Sigmoid colon (tissue), 7 donors: Measurements from ENCODE around the gene CSNK1G3. TPM values are rescaled to one million over a fixed set of nuclear protein-coding genes. Genes with fewer than 3 reads are reported as not detected.
"Not testable (repeated sequence)": the region's sequence is repeated elsewhere in the genome, so short reads cannot be mapped to it uniquely, and the experiment has no call there.

ENCODE experiments used
- DNase-seq: peaks from one replicate; pipeline ENCODE4 v3.0.0-alpha.2; 2019
- H3K27ac ChIP-seq, 4 donors: fragments of 200-600 bp; sonication (generic); one replicate each; pipeline ENCODE4 v1.5.1; 2016 to 2019; ENCODE audit warnings: mild to moderate bottlenecking in 1 of 4
- H3K27me3 ChIP-seq, 3 donors: fragments of 200-600 bp; sonication (generic); one replicate each; pipeline ENCODE4 v1.5.1; 2019; ENCODE audit warnings: mild to moderate bottlenecking in 1 of 3
- H3K36me3 ChIP-seq, 4 donors: fragments of 200-600 bp; sonication (generic); one replicate each; pipeline ENCODE4 v1.5.1; 2016 to 2019
- H3K4me1 ChIP-seq, 4 donors: fragments of 200-600 bp; sonication (generic); one replicate each; pipeline ENCODE4 v1.5.1; 2017 to 2019
- H3K4me3 ChIP-seq, 4 donors: fragments of 200-600 bp; sonication (generic); one replicate each; pipeline ENCODE4 v1.5.1; 2017 to 2019; ENCODE audit warnings: mild to moderate bottlenecking in 2 of 4, moderate library complexity in 1 of 4
- H3K9me3 ChIP-seq, 4 donors: fragments of 200-600 bp in 3 of 4; sonication (generic) in 3 of 4; one replicate each; pipeline versions ENCODE4 v1.5.1 to v1.6.1; 2013 to 2019
- EP300 ChIP-seq, 4 donors: sonication (generic); formaldehyde crosslinking; IDR thresholded peaks; one replicate each; pipeline ENCODE4 v1.6.1; 2017; ENCODE audit warnings: antibody characterized with exemption in 4 of 4
- POLR2A ChIP-seq, 2 donors: fragments of 450-650 bp; IDR thresholded peaks; one replicate each; pipeline ENCODE4 v1.6.1; 2016; ENCODE audit warnings: antibody characterized with exemption in 2 of 2, mild to moderate bottlenecking in 2 of 2, moderate library complexity in 2 of 2
- POLR2AphosphoS5 ChIP-seq, 4 donors: sonication (generic); formaldehyde crosslinking; IDR thresholded peaks; one replicate each; pipeline ENCODE4 v1.6.1; 2017; ENCODE audit warnings: antibody characterized with exemption in 4 of 4
- WGBS, 2 donors: extraction: QIAGEN DNeasy Blood & Tissue Kit; methylation state at CpG; one replicate each; pipeline ENCODE4 v1.1.7; 2013; 5-methylcytosine and 5-hydroxymethylcytosine counted together
- intact Hi-C: fragments of 100-400 bp; cut with DNase I; formaldehyde crosslinking; loops from one replicate; pipeline ENCODE4 v1.15.1; 2023
- polyA plus RNA-seq, 3 donors: library from polyadenylated mRNA; stranded (reverse); fragments of 200-250 nt; gene quantifications; one replicate each; pipeline ENCODE4 v1.2.3, GENCODE V29; 2013
- total RNA-seq, 4 donors: library from RNA; depleted of rRNA; stranded (reverse); fragments of >200 nt; gene quantifications; one replicate each; pipeline ENCODE4 v1.1.0, GENCODE V29; 2016
- TF ChIP-seq, protein P1 (sequence below), 4 experiments: fragments of 450-650 bp in 3 of 4; fragments of 200-600 bp in 1 of 4; IDR thresholded peaks; one replicate each; pipeline ENCODE4 v1.5.1; 2016 to 2019; ENCODE audit warnings: antibody characterized with exemption in 4 of 4, mild to moderate bottlenecking in 3 of 4, moderate library complexity in 2 of 4
- donor health status: healthy with polysubstance abuse.
- donor health status: Bipolar disorder and iron deficiency.
- donor health status: healthy.

The CSNK1G3 gene
- total and polyA plus RNA-seq, 7 donors, result 21.6 to 99.6 (median 55.8) TPM

DNA sequence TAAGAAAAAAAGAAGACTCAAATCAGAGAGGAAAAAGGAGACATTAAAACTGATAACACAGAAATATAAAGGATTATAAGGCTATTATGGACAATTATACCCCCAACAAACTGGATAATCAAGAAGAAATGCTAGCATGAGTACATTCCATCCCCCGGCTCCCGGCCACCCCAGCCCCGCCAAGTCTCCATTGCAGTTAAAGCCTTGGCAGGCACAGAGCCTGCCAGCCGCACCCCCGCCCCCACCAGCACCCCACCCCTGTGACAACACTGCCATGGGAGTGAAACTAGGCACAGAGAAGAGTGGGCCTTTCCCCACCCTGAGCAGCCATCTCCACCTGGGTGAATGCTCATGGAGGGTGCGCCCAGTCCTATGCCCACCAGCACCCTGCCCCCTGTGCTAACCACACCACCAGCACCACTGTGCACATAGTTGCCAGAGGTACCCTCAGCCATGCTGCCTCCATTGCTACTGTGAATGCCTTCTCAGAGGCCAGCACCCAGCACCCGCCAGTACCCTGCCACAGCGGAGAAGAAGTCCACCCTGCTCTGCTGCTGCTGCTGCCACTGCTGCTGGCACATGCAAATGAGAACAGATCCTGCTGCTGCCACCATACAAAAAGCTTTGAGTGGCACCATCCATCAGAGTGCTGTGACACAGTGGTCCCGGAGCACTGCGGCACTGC lies 117.0 kb downstream of the CSNK1G3 start:
- intact Hi-C loops, result no loop called here

DNA sequence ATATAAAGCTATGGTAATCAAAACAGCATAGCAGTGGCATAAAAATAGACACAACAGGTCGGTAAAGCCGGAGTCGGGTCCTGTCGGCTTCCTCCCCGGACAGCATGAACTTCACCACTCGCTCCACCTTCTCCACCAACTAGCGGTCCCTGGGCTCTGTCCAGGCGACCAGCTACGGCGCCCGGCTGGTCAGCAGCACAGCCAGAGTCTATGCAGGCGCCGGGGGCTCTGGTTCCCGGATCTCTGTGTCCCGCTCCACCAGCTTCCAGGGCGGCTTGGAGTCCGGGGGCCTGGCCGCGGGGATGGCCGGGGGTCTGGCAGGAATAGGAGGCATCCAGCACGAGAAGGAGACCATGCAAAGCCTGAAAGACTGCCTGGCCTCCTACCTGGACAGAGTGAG lies 124.0 kb downstream of the CSNK1G3 start:
- Histone ChIP-seq H3K4me1 (no peaks in the 10 kb centered on the region), H3K27me3 (no peaks in the 10 kb centered on the region), H3K36me3 (no peaks in the 10 kb centered on the region), H3K4me3 (no peak overlapping the region), H3K9me3 (peaks cover 0 to 3% (median under 1%) of the 10 kb centered on the region in 4 donors), H3K27ac (no peak overlapping the region)
- 96% methylated on average over 21 of the region's 21 CpGs for WGBS, 2 donors
- TF ChIP-seq, protein P1, sequence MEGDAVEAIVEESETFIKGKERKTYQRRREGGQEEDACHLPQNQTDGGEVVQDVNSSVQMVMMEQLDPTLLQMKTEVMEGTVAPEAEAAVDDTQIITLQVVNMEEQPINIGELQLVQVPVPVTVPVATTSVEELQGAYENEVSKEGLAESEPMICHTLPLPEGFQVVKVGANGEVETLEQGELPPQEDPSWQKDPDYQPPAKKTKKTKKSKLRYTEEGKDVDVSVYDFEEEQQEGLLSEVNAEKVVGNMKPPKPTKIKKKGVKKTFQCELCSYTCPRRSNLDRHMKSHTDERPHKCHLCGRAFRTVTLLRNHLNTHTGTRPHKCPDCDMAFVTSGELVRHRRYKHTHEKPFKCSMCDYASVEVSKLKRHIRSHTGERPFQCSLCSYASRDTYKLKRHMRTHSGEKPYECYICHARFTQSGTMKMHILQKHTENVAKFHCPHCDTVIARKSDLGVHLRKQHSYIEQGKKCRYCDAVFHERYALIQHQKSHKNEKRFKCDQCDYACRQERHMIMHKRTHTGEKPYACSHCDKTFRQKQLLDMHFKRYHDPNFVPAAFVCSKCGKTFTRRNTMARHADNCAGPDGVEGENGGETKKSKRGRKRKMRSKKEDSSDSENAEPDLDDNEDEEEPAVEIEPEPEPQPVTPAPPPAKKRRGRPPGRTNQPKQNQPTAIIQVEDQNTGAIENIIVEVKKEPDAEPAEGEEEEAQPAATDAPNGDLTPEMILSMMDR (IDR thresholded peaks at IDR 0.05), result no peak
- TF ChIP-seq POLR2AphosphoS5 (IDR thresholded peaks at IDR 0.05) (no peak), POLR2A (IDR thresholded peaks at IDR 0.05) (no peak), EP300 (IDR thresholded peaks at IDR 0.05) (no peak)
- no peak for DNase-seq
- intact Hi-C loops, result no loop called here

More for the DNA sequence above, 117.0 kb downstream of the CSNK1G3 start:
- H3K9me3 ChIP-seq, result peaks cover 0 to 13% (median 4%) of the 10 kb centered on the region in 4 donors
- H3K27me3 ChIP-seq, result no peaks in the 10 kb centered on the region
- DNase-seq, result no peak
- H3K4me1 ChIP-seq, result no peaks in the 10 kb centered on the region
- H3K4me3 ChIP-seq, result no peak overlapping the region
- no peak overlapping the region for H3K27ac ChIP-seq
- no peaks in the 10 kb centered on the region for H3K36me3 ChIP-seq
- TF ChIP-seq, protein P1 (IDR thresholded peaks at IDR 0.05), result no peak
- TF ChIP-seq EP300 (IDR thresholded peaks at IDR 0.05) (no peak), POLR2AphosphoS5 (IDR thresholded peaks at IDR 0.05) (no peak), POLR2A (IDR thresholded peaks at IDR 0.05) (no peak)
- WGBS, 2 donors, result 96 to 97% methylated on average over 10 of the region's 10 CpGs

DNA sequence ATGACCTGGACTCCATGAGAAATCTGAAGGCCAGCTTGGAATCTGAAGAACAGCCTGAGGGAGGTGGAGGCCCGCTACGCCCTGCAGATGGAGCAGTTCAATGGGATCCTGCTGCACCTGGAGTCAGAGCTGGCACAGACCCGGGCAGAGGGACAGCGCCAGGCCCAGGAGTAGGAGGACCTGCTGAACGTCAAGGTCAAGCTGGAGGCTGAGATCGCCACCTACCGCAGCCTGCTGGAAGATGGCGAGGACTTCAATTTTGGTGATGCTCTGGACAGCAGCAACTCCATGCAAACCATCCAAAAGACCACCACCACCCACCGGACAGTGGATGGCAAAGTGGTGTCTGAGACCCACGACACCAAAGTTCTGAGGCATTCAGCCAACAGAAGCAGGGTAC lies 125.1 kb downstream of the CSNK1G3 start:
- 94 to 96% methylated on average over 10 of the region's 10 CpGs for WGBS, 2 donors
- intact Hi-C loops, H3K9me3 ChIP-seq, H3K36me3 ChIP-seq, H3K27me3 ChIP-seq, H3K4me1 ChIP-seq, DNase-seq, H3K27ac ChIP-seq, H3K4me3 ChIP-seq: not testable (repeated sequence)

DNA sequence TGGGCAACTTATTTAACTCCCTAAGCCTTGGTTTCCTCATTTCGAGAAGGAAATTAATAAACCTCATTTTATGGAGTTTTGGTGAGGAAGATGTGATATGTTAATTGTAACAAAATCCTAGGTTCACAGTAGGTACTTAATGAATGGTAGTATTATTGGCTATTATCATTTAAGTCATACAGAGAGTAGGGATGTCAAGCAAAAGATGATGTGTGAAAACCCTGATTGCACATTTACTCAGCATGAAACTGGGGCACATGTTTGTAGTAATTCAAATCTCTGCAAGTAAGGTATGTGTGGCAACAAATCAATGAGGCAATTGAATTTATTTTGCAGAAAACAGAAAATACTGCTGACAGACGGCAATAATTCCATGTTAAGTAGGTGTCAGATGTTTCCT lies 127.3 kb downstream of the CSNK1G3 start:
- Histone ChIP-seq H3K4me1 (no peaks in the 10 kb centered on the region), H3K4me3 (no peak overlapping the region), H3K27me3 (no peaks in the 10 kb centered on the region), H3K36me3 (no peaks in the 10 kb centered on the region), H3K9me3 (no peaks in the 10 kb centered on the region), H3K27ac (no peak overlapping the region)
- 84 to 92% methylated on average over 2 of the region's 2 CpGs for WGBS, 2 donors
- DNase-seq, result no peak
- intact Hi-C loops, result no loop called here
- TF ChIP-seq POLR2AphosphoS5 (IDR thresholded peaks at IDR 0.05) (no peak), EP300 (IDR thresholded peaks at IDR 0.05) (no peak), POLR2A (IDR thresholded peaks at IDR 0.05) (no peak)
- TF ChIP-seq, protein P1 (IDR thresholded peaks at IDR 0.05), result no peak

DNA sequence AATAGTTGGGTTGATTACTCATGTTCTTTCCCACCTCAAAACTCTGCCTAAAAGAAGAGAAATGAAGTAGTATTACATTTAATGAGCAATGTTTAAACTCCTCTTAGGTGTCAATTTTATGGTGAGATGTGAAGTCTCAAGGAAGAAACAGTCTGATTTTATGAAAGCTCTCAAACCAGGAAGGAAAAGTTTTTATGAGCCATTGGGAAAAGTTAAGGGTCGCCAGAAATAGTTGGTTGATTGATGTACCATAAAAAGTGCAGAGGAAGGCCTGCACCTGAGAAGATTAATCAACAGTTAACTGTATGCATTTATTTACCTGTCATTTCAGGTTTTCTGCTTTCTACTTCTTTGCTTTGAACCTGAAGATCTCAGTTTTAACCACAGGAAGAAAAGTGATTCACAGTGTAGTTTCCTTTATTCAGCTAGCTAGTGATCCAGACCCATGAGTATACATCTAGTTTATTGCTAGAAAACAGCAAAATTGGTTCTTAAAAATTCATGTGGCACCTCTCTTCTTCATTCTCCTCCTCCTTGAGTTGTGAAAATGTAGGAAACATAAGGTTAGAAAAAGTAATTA lies 133.1 kb downstream of the CSNK1G3 start:
- H3K27ac ChIP-seq, result no peak overlapping the region
- H3K4me1 ChIP-seq, result no peaks in the 10 kb centered on the region
- no peak for DNase-seq
- no peaks in the 10 kb centered on the region for H3K36me3 ChIP-seq
- TF ChIP-seq, protein P1 (IDR thresholded peaks at IDR 0.05), result no peak
- TF ChIP-seq EP300 (IDR thresholded peaks at IDR 0.05) (no peak), POLR2A (IDR thresholded peaks at IDR 0.05) (no peak), POLR2AphosphoS5 (IDR thresholded peaks at IDR 0.05) (no peak)
- H3K27me3 ChIP-seq, result no peaks in the 10 kb centered on the region
- no peak overlapping the region for H3K4me3 ChIP-seq
- WGBS, 2 donors, result 8 to 28% methylated on average over 1 of the region's 1 CpG
- H3K9me3 ChIP-seq, result no peaks in the 10 kb centered on the region
- intact Hi-C loops, result no loop called here
